SU-DHL-6 (cell line): ENCODE results near the gene EDDM13.

Source experiments
- H2AFZ ChIP-seq: fragments of 200-600 bp; sonication (generic); 2 replicates; pipeline ENCODE4 v1.6.1; 2014; ENCODE audit warnings: low read depth, mild to moderate bottlenecking, moderate library complexity, mixed read lengths, antibody characterized with exemption, low read length; ENCODE audit not compliant: severe bottlenecking
- H3F3A ChIP-seq: fragments of 200-600 bp; shearing (Covaris generic); 2 replicates; pipeline ENCODE4 v1.6.0; 2016; ENCODE audit warnings: antibody characterized with exemption, mild to moderate bottlenecking; ENCODE audit not compliant: insufficient read depth
- H3K27ac ChIP-seq: fragments of 200-600 bp; sonication (generic); 2 replicates; pipeline ENCODE4 v1.5.1; 2016; ENCODE audit warnings: low read depth, mild to moderate bottlenecking, low read length, moderate library complexity, mixed read lengths
- H3K27me3 ChIP-seq: fragments of 200-600 bp; sonication (generic), shearing (Covaris generic); 2 replicates; pipeline ENCODE4 v1.6.0; 2014; ENCODE audit warnings: mild to moderate bottlenecking, low read length
- H3K36me3 ChIP-seq: fragments of 200-600 bp; sonication (generic); 2 replicates; pipeline ENCODE4 v1.6.1; 2014; ENCODE audit warnings: mild to moderate bottlenecking, low read length, mixed read lengths
- H3K4me2 ChIP-seq: fragments of 300-600, 200-600 bp; shearing (Covaris generic), sonication (generic); 2 replicates; pipeline ENCODE4 v1.6.0; 2014; ENCODE audit warnings: low read length, low read depth, mild to moderate bottlenecking; ENCODE audit not compliant: poor library complexity, severe bottlenecking
- H3K4me3 ChIP-seq: fragments of 200-600 bp; sonication (generic); 2 replicates; pipeline ENCODE4 v1.5.1; 2014; ENCODE audit warnings: antibody characterized with exemption, low read length, mild to moderate bottlenecking, mixed read lengths; ENCODE audit not compliant: insufficient read depth, poor library complexity, severe bottlenecking
- H3K79me2 ChIP-seq: fragments of 200-600 bp; sonication (generic); 2 replicates; pipeline ENCODE4 v1.6.1; 2014; ENCODE audit warnings: mild to moderate bottlenecking, low read length, moderate library complexity; ENCODE audit not compliant: insufficient read depth
- H3K9ac ChIP-seq: fragments of 200-600 bp; sonication (generic); 2 replicates; pipeline ENCODE4 v1.7.0; 2014; ENCODE audit warnings: mild to moderate bottlenecking, low read length
- H3K9me2 ChIP-seq: fragments of 200-600 bp; sonication (generic); replicated peaks from 2 replicates; pipeline ENCODE4 v1.6.1; 2014; ENCODE audit warnings: low read length; ENCODE audit not compliant: insufficient read depth
- H3K9me3 ChIP-seq: fragments of 200-600 bp; sonication (generic); 2 replicates; pipeline ENCODE4 v1.6.1; 2014; ENCODE audit warnings: low read length, mixed read lengths; ENCODE audit not compliant: insufficient read depth
- H4K20me1 ChIP-seq: fragments of 200-600 bp; sonication (generic); 2 replicates; pipeline ENCODE4 v1.6.1; 2014; ENCODE audit warnings: low read depth, mild to moderate bottlenecking, antibody characterized with exemption, low read length, moderate library complexity, mixed read lengths
- CTCF ChIP-seq: fragments of 200-600 bp; sonication (generic); IDR thresholded peaks from one replicate; pipeline ENCODE4 v1.5.1; 2017; ENCODE audit warnings: antibody characterized with exemption, mild to moderate bottlenecking, low read length, moderate library complexity; ENCODE audit not compliant: insufficient read depth, poor library complexity, severe bottlenecking
- EZH2phosphoT487 ChIP-seq: fragments of 200-600 bp; sonication (generic), shearing (Covaris generic); conservative IDR thresholded peaks from 2 replicates; pipeline ENCODE4 v1.6.1; 2018; ENCODE audit warnings: mild to moderate bottlenecking, antibody characterized with exemption, low read length, moderate library complexity, mixed read lengths

The EDDM13 gene

GRCh38 chr19:56312787-56313657 lies 40.5 kb downstream of the EDDM13 start:
- H3K9ac ChIP-seq, result no peak overlapping the region
- H3K79me2 ChIP-seq, result no peaks in the 10 kb centered on the region
- no peaks in the 10 kb centered on the region for H3K9me2 ChIP-seq
- H3K27ac ChIP-seq, result no peak overlapping the region
- no peaks in the 10 kb centered on the region; the same call in 1 of the 2 replicates for H3K36me3 ChIP-seq
- no peaks in the 10 kb centered on the region; the same call in 1 of the 2 replicates for H3F3A ChIP-seq
- no peak overlapping the region for H2AFZ ChIP-seq
- TF ChIP-seq CTCF (no peak), EZH2phosphoT487 (no peak)
- no peaks in the 10 kb centered on the region for H3K9me3 ChIP-seq
- no peak overlapping the region for H3K4me3 ChIP-seq
- no peaks in the 10 kb centered on the region for H4K20me1 ChIP-seq
- H3K27me3 ChIP-seq, result no peaks in the 10 kb centered on the region
- H3K4me2 ChIP-seq, result peak overlapping the region; percentile 70

GRCh38 chr19:56314018-56314380 lies 41.5 kb downstream of the EDDM13 start:
- peak overlapping the region; percentile 67 for H3K9ac ChIP-seq
- H3K4me3 ChIP-seq, result peak overlapping the region; percentile 97
- 0 out of 2 replicates have a peak overlapping the region, but pooled peaks have one; percentile 89 for H3K27ac ChIP-seq
- no peaks in the 10 kb centered on the region for H3K9me3 ChIP-seq
- no peaks in the 10 kb centered on the region for H3K36me3 ChIP-seq
- H3K4me2 ChIP-seq, result peak overlapping the region; percentile 70
- peak overlapping the region; percentile 90 for H2AFZ ChIP-seq
- H3K9me2 ChIP-seq, result no peaks in the 10 kb centered on the region
- no peaks in the 10 kb centered on the region for H3K27me3 ChIP-seq
- H3F3A ChIP-seq, result no peaks in the 10 kb centered on the region; the same call in 1 of the 2 replicates
- H4K20me1 ChIP-seq, result no peaks in the 10 kb centered on the region
- no peaks in the 10 kb centered on the region for H3K79me2 ChIP-seq
- no peak for TF ChIP-seq CTCF
- TF ChIP-seq EZH2phosphoT487, result no peak

- no peaks in the 10 kb centered on the region for H3K79me2 ChIP-seq
- peak within 1 kb of the TSS; percentile 67 for H3K9ac ChIP-seq
- H3K4me3 ChIP-seq, result peak within 1 kb of the TSS; percentile 97
- TF ChIP-seq EZH2phosphoT487 (no peak), CTCF (no peak)
- H3K27me3 ChIP-seq, result no peaks in the 10 kb centered on the region
- H3K36me3 ChIP-seq, result no peaks in the 10 kb centered on the region
- H3K9me2 ChIP-seq, result no peaks in the 10 kb centered on the region
- H3K27ac ChIP-seq, result peak within 1 kb of the TSS; percentile 89
- H3K4me2 ChIP-seq, result peak within 1 kb of the TSS; percentile 70
- H3F3A ChIP-seq, result no peaks in the 10 kb centered on the region; the same call in 1 of the 2 replicates
- peak within 1 kb of the TSS; percentile 90 for H2AFZ ChIP-seq
- H4K20me1 ChIP-seq, result no peaks in the 10 kb centered on the region
- no peaks in the 10 kb centered on the region for H3K9me3 ChIP-seq
These were observed 42.0 kb downstream of the EDDM13 start, which contains the start of gene ZSCAN5A for GRCh38 chr19:56314381-56315076. Gene ZSCAN5A (minus strand): TSS chr19:56314839. CDS start chr19:56225046, 89,793 bp downstream.
